GM18526 (cell line): ENCODE results near the gene SAFB2.

Experiments
- POLR2A ChIP-seq: IDR thresholded peaks from 3 replicates; pipeline ENCODE4 v1.6.1; 2011; ENCODE audit not compliant: insufficient read length; ENCODE audit errors: extremely low read depth

SAFB2 gene

GRCh38 chr19:5623397-5624017 lies 931 bp upstream of the SAFB2 start:
- no peak for TF ChIP-seq POLR2A

DNA sequence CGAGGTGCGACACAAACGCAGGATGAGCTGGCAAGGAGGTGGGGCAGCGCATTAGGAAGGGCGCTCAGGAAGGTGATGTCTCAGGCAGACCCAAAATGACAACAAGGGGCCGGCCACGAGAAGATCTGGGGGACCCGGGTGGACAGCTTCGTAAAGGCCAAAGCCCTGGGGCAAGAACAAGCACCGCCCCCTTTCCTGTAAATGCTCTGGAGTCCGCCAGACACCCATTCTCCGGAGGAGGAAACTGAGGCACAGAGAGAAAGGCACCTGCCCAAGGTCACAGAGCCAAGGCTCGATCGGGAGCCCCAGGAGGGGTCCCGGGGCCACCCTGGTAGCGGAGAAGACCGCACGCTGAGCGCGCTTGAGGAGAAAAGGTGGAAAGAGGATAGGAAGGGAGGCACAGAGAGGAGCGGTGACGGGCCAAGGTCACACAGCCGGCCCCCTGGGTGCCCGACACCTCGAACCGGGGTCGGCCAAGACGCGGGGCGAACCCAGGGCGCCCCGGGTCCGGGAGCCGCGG lies 571 bp downstream of the SAFB2 start:
- no peak for TF ChIP-seq POLR2A

- no peak for TF ChIP-seq POLR2A
These were observed 1.1 kb downstream of the SAFB2 start for GRCh38 chr19:5621311-5621944.

DNA sequence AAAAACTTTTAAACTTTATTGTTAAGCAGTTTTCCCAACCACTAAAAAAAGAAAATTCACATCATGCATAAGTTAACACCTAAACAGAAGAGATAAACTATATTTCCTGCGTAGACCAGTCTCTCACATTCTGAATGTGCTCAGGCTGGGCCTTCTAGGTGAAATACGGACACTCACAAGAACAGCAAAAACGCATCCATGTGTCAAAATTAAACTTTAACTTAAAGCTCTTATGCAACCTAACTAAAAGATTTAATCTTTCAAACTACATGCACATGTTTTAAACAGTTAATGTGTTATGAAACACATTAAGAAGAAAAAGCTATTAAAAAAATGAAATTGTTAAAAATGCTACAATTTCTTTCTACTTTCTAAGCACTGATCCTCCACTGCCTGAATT lies 2.6 kb downstream of the SAFB2 start:
- TF ChIP-seq POLR2A = no peak

DNA sequence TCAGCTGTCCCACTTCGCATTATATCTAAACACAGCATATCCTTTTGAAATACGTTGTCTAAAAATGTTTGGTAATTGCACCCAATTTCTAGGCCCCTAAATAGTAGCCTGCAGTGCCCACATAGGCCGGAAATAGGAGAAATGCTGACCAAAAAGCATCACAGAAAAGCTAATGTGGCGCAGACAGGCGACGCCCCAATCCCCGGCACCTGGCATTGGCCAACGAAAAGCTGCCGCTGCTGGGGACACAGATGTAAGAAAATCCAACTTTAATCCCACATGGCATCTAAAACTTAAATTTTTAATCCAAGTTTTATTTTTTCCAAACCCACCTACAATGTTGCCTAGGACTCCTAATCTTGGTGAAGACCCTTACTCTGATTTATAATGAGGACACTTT lies 4.0 kb downstream of the SAFB2 start:
- TF ChIP-seq POLR2A = no peak

DNA sequence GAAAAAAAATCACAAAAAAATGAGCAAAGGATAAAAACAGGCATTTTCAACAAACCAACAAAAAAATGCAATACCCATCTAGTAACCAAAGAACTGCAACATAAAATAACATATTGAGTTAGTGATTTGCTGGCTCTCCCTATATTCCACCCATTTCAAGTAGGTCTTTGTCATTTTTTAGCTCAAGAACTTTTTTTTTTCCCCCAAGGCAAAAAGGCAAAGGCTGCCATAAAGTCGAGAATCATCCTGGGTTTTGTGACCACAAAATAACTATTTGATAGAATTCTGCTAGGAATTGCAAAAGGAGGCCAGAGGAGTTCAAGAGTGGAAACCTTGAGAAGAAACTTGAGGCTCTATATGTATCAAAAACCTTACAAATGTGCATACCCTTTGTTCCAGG lies 5.5 kb downstream of the SAFB2 start:
- TF ChIP-seq POLR2A = no peak

DNA sequence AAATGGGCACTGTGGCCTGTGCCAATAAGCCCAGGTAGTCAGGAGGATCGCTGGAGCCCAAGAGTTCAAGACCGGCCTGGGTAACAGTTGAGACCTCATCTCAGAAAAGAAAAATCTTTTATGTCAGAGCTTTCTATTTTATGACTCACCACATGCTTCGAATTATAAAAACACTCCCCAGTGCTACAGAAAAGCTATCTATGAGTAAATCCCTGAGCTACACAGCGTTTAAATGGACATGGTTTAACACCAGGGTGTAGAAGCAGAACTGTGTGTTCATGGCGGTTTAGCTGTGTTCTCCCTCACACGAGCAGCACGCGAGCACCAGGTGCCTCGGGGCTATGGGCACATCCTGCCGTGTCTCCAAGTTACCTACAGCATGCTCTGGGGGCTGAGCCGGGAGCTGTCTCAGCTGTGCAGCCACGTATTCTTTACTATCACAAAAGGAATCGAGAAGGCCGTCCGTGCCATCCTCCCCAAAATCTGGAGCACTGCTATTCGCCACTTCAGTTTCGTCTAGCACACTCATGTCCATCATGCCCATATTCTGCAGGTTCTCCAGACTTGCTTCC lies 6.7 kb downstream of the SAFB2 start:
- TF ChIP-seq POLR2A = no peak

GRCh38 chr19:5612891-5613865 lies 9.4 kb downstream of the SAFB2 start:
- TF ChIP-seq POLR2A = no peak

GRCh38 chr19:5609881-5610448 lies 12.6 kb downstream of the SAFB2 start:
- TF ChIP-seq POLR2A = no peak

GRCh38 chr19:5608291-5608690 lies 14.3 kb downstream of the SAFB2 start:
- TF ChIP-seq POLR2A = no peak

DNA sequence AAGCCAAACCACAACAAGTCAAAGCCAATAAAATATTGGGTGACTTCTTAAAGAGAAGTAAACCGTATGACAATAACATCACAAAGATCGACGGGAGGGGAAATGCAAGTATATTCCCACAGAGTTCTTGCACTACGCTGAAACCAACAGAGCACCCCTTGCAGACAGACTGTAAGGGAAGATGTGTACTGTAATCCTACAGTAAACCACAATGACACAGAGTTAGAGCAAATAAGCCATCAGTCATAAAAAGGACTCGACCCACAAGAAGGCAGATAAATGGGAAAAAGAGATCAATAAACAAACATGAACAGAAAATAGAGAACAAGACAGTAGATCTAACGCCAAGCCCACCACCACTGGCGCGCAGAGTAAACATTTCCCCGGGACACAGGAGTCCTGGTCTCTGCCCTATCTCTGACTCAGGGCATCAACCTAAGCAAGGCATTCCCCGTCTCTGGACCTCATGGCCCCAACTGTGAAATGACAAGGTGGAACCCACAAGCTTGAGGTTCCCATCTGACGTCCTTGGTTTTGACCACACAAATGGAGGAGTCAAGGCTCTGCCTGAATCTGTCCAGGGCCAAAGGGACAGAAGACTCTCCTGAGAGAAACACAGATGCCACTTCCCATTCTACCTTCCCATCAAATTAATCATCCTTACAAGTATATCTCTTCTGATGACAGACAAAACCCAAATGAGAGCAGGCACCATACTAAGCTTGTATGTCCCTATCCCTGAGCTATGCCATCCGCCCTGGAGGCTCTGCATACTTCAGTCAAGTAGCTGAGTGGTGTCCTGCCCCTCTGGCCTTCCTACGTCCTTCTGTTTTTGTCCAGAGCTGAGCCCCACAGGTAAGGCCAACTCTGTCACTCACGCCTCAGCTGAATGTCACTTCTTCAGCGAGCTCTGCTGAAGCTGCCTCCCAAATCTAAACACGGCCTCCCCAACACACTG lies 15.0 kb downstream of the SAFB2 start:
- no peak for TF ChIP-seq POLR2A

DNA sequence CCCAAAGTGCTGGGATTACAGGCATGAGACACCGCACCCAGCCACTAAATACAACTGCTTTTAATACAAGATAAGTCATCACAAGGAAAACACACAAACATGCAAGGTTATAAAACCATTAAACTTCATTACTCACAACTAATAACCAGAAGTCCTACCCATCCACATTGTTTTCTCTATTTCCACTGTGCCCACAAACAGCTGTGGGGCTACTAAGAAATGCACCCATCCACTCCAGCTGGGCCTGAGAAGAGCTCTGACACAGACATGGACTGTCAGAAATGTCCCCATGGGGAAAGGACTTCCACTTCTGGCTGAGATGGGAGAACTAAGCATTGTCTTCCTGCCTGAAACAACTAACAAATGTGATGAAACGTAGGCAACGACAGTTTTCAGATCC lies 17.2 kb downstream of the SAFB2 start:
- TF ChIP-seq POLR2A = no peak

GRCh38 chr19:5603626-5604025 lies 18.9 kb downstream of the SAFB2 start:
- no peak for TF ChIP-seq POLR2A

GRCh38 chr19:5600797-5601196 lies 21.8 kb downstream of the SAFB2 start:
- no peak for TF ChIP-seq POLR2A

DNA sequence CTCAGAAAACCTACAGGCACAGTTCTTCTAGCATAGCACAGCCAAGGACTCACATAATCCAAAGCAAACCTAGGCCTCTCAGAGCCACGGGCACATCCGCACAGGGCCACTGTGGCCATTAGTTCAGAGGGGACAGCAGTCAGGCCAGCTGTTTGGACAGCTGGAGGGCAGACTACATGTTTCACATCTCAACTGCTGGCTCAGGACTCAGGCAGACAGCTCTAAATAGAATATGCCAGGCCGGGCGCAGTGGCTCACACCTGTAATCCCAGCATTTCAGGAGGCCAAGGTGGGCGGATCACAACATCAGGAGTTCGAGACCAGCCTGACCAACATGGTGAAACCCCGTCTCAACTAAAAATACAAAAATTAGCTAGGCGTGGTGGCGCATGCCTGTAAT lies 26.8 kb downstream of the SAFB2 start:
- TF ChIP-seq POLR2A = no peak

GRCh38 chr19:5595129-5595528 lies 27.4 kb downstream of the SAFB2 start:
- no peak for TF ChIP-seq POLR2A
